ENCODE results near the gene SPTAN1. TPM values are rescaled to one million over a fixed set of nuclear protein-coding genes. Genes with fewer than 3 reads are reported as not detected.

The SPTAN1 gene
- total RNA-seq, 1 donor from 2014 or later: 368 TPM

DNA sequence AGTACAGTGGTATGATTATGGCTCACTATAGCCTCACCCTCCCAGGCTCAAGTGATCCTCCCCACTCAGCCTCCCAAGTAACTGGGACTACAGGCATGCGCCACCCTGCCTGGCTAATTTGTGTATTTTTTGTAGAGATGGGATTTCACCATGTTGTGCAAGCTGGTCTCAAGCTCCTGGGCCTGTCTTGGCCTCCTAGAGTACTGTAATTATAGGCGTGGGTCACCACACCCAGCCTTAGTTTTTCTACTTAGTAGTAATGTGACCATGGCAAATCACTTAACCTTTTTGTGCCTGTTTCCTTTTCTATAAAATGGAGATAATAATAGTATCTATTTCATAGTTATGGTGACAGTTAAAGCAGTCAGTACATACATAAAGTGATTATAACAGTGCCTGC is 25.7 kb upstream of the SPTAN1 start:
- H3K27ac ChIP-seq (ENCODE audit: low read depth, low read length): no peak overlapping the region
- no peak overlapping the region for H3K9ac ChIP-seq (ENCODE audit: low read depth in 1 of 3, low read length in 3 of 3)
- peaks cover 44 to 49% (median 48%) of the 10 kb centered on the region in 3 donors for H3K36me3 ChIP-seq (ENCODE audit: control insufficient read depth in 3 of 3, insufficient read depth in 3 of 3, low read length in 3 of 3)
- H3K4me1 ChIP-seq (ENCODE audit: control insufficient read depth in 3 of 3, insufficient read depth in 3 of 3, low read length in 3 of 3): peaks cover 0 to 2% (median 0%) of the 10 kb centered on the region in 3 donors
- no peaks in the 10 kb centered on the region for H3K27me3 ChIP-seq (ENCODE audit: control insufficient read depth in 3 of 3, insufficient read depth in 3 of 3, low read length in 3 of 3)
- H3K9me3 ChIP-seq (ENCODE audit: control insufficient read depth in 3 of 3, low read length in 3 of 3): no peaks in the 10 kb centered on the region
- H3K4me3 ChIP-seq (ENCODE audit: low read length in 3 of 3): no peak overlapping the region

- H3K9me3 ChIP-seq (ENCODE audit: control insufficient read depth in 3 of 3, low read length in 3 of 3): no peaks in the 10 kb centered on the region
- peaks cover 0 to under 1% (median 0%) of the 10 kb centered on the region in 3 donors for H3K4me1 ChIP-seq (ENCODE audit: control insufficient read depth in 3 of 3, insufficient read depth in 3 of 3, low read length in 3 of 3)
- no peaks in the 10 kb centered on the region for H3K27me3 ChIP-seq (ENCODE audit: control insufficient read depth in 3 of 3, insufficient read depth in 3 of 3, low read length in 3 of 3)
- no peak overlapping the region for H3K27ac ChIP-seq (ENCODE audit: low read depth, low read length)
- no peak overlapping the region for H3K4me3 ChIP-seq (ENCODE audit: low read length in 3 of 3)
- H3K36me3 ChIP-seq (ENCODE audit: control insufficient read depth in 3 of 3, insufficient read depth in 3 of 3, low read length in 3 of 3): peaks cover 46 to 51% (median 47%) of the 10 kb centered on the region in 3 donors
- H3K9ac ChIP-seq (ENCODE audit: low read depth in 1 of 3, low read length in 3 of 3): no peak overlapping the region
Measured at GRCh38 chr9:128528445-128529160, 23.8 kb upstream of the SPTAN1 start.

GRCh38 chr9:128529191-128529590 is 23.2 kb upstream of the SPTAN1 start:
- H3K27me3 ChIP-seq (ENCODE audit: control insufficient read depth in 3 of 3, insufficient read depth in 3 of 3, low read length in 3 of 3): no peaks in the 10 kb centered on the region
- peaks cover 45 to 55% (median 48%) of the 10 kb centered on the region in 3 donors for H3K36me3 ChIP-seq (ENCODE audit: control insufficient read depth in 3 of 3, insufficient read depth in 3 of 3, low read length in 3 of 3)

DNA sequence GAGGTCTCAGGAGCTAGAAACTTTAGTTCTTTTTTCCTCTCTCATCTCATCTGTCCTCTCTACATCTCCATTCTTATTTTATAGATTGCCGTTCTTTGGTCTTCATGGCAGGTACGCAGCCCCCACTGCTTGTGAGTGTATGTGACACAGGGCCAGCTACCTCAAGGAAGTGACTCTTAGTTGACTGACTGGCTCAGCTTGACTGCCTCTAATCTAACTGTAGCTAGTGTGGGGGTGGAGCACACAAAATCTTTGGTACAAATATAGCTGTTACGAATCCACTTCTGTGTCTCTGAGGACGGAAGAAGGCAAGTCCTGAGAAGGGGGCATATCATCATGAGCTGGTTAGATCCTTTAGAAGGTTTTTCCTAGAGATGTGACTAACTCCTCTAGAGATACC is 19.8 kb upstream of the SPTAN1 start:
- Histone ChIP-seq H3K27ac (ENCODE audit: low read depth, low read length) (no peak overlapping the region), H3K9ac (ENCODE audit: low read depth in 1 of 3, low read length in 3 of 3) (no peak overlapping the region), H3K9me3 (ENCODE audit: control insufficient read depth in 3 of 3, low read length in 3 of 3) (no peaks in the 10 kb centered on the region), H3K36me3 (ENCODE audit: control insufficient read depth in 3 of 3, insufficient read depth in 3 of 3, low read length in 3 of 3) (peaks cover 36 to 46% (median 45%) of the 10 kb centered on the region in 3 donors), H3K4me1 (ENCODE audit: control insufficient read depth in 3 of 3, insufficient read depth in 3 of 3, low read length in 3 of 3) (peaks cover 0 to 2% (median 0%) of the 10 kb centered on the region in 3 donors), H3K4me3 (ENCODE audit: low read length in 3 of 3) (no peak overlapping the region), H3K27me3 (ENCODE audit: control insufficient read depth in 3 of 3, insufficient read depth in 3 of 3, low read length in 3 of 3) (no peaks in the 10 kb centered on the region)

More at GRCh38 chr9:128529191-128529590, 23.2 kb upstream of the SPTAN1 start:
- Histone ChIP-seq H3K4me3 (ENCODE audit: low read length in 3 of 3) (no peak overlapping the region), H3K27ac (ENCODE audit: low read depth, low read length) (no peak overlapping the region), H3K9me3 (ENCODE audit: control insufficient read depth in 3 of 3, low read length in 3 of 3) (no peaks in the 10 kb centered on the region), H3K9ac (ENCODE audit: low read depth in 1 of 3, low read length in 3 of 3) (no peak overlapping the region), H3K4me1 (ENCODE audit: control insufficient read depth in 3 of 3, insufficient read depth in 3 of 3, low read length in 3 of 3) (peaks cover 0 to 2% (median 0%) of the 10 kb centered on the region in 3 donors)

GRCh38 chr9:128540634-128541360 is 11.6 kb upstream of the SPTAN1 start:
- H3K4me1 ChIP-seq (ENCODE audit: control insufficient read depth in 3 of 3, insufficient read depth in 3 of 3, low read length in 3 of 3): no peaks in the 10 kb centered on the region
- no peak overlapping the region for H3K4me3 ChIP-seq (ENCODE audit: low read length in 3 of 3)
- H3K9me3 ChIP-seq (ENCODE audit: control insufficient read depth in 3 of 3, low read length in 3 of 3): no peaks in the 10 kb centered on the region
- no peak overlapping the region for H3K27ac ChIP-seq (ENCODE audit: low read depth, low read length)
- no peaks in the 10 kb centered on the region for H3K27me3 ChIP-seq (ENCODE audit: control insufficient read depth in 3 of 3, insufficient read depth in 3 of 3, low read length in 3 of 3)
- peaks cover 42 to 61% (median 59%) of the 10 kb centered on the region in 3 donors for H3K36me3 ChIP-seq (ENCODE audit: control insufficient read depth in 3 of 3, insufficient read depth in 3 of 3, low read length in 3 of 3)
- H3K9ac ChIP-seq (ENCODE audit: low read depth in 1 of 3, low read length in 3 of 3): no peak overlapping the region

DNA sequence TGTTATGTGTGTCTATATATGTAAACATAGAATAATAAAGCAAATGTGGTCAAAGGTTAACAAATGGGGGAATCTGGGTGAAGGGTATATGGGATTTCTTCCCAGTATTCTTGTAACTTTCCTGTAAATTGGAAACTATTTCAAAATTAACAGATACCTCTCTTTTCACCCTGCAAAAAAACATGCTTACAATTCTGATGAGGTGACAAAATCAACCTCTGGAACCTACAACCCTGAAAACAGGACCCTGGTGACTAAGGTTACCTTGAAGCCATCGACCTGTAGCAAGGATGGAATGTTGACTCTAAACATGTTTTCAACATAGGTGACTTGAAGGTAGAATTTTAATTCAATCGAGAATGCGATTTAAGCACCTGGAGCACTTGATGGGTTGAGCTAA is 5.9 kb upstream of the SPTAN1 start:
- peaks cover 16 to 22% (median 17%) of the 10 kb centered on the region in 3 donors for H3K4me1 ChIP-seq (ENCODE audit: control insufficient read depth in 3 of 3, insufficient read depth in 3 of 3, low read length in 3 of 3)
- H3K9ac ChIP-seq (ENCODE audit: low read depth in 1 of 3, low read length in 3 of 3): no peak overlapping the region
- H3K9me3 ChIP-seq (ENCODE audit: control insufficient read depth in 3 of 3, low read length in 3 of 3): no peaks in the 10 kb centered on the region
- no peak overlapping the region for H3K4me3 ChIP-seq (ENCODE audit: low read length in 3 of 3)
- no peak overlapping the region for H3K27ac ChIP-seq (ENCODE audit: low read depth, low read length)
- H3K27me3 ChIP-seq (ENCODE audit: control insufficient read depth in 3 of 3, insufficient read depth in 3 of 3, low read length in 3 of 3): no peaks in the 10 kb centered on the region
- H3K36me3 ChIP-seq (ENCODE audit: control insufficient read depth in 3 of 3, insufficient read depth in 3 of 3, low read length in 3 of 3): peaks cover 5 to 12% (median 6%) of the 10 kb centered on the region in 3 donors

DNA sequence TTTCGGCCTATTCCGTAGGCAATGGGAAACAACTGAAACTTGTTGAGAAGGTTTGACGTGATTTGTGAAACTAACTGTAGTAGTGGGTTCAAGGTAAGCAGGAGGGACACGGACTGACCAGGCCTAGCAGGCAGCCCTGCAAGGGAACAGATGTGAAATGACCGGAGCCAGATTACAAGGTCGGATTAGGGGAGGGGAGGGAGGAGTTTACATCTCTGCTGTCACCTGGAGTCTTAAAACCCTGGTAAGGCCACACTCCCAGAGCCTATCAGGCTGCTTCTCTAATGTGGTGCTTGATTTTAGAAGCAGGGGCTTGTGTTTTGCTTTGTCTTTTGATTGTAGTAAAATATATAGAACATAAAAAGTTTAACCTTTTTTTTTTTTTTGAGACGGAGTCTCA is 3.5 kb upstream of the SPTAN1 start:
- H3K4me1 ChIP-seq (ENCODE audit: control insufficient read depth in 3 of 3, insufficient read depth in 3 of 3, low read length in 3 of 3): peaks cover 25 to 31% (median 26%) of the 10 kb centered on the region in 3 donors
- H3K27ac ChIP-seq (ENCODE audit: low read depth, low read length): no peak overlapping the region
- no peak overlapping the region for H3K4me3 ChIP-seq (ENCODE audit: low read length in 3 of 3)
- no peaks in the 10 kb centered on the region for H3K27me3 ChIP-seq (ENCODE audit: control insufficient read depth in 3 of 3, insufficient read depth in 3 of 3, low read length in 3 of 3)
- no peak overlapping the region for H3K9ac ChIP-seq (ENCODE audit: low read depth in 1 of 3, low read length in 3 of 3)
- no peaks in the 10 kb centered on the region for H3K9me3 ChIP-seq (ENCODE audit: control insufficient read depth in 3 of 3, low read length in 3 of 3)
- no peaks in the 10 kb centered on the region for H3K36me3 ChIP-seq (ENCODE audit: control insufficient read depth in 3 of 3, insufficient read depth in 3 of 3, low read length in 3 of 3)

DNA sequence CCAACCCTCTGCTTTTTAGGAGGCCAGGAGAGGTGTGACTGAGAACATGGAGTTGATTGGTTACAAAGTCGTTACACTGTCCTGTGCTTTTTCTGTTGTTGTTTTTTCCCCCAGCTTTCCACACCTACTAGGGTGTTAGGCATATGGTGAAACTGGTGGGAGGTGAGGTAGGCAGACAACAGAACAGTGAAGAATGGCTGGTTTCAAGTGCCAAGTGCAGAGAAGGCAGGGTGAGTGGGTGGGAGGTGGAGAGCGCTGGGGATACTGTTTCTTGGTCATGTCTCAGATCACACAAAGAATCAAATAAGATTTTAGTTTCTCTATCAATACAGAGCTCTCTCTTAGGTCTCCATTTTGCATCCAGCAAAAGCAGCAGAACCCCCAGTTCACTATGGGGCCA is 2.2 kb upstream of the SPTAN1 start:
- Histone ChIP-seq H3K36me3 (ENCODE audit: control insufficient read depth in 3 of 3, insufficient read depth in 3 of 3, low read length in 3 of 3) (no peaks in the 10 kb centered on the region), H3K9me3 (ENCODE audit: control insufficient read depth in 3 of 3, low read length in 3 of 3) (no peaks in the 10 kb centered on the region), H3K9ac (ENCODE audit: low read depth in 1 of 3, low read length in 3 of 3) (peak overlapping the region in 2 of 3 donors; percentile 55 to 77), H3K27me3 (ENCODE audit: control insufficient read depth in 3 of 3, insufficient read depth in 3 of 3, low read length in 3 of 3) (no peaks in the 10 kb centered on the region), H3K27ac (ENCODE audit: low read depth, low read length) (peak overlapping the region; percentile 29), H3K4me3 (ENCODE audit: low read length in 3 of 3) (peak overlapping the region in 1 of 3 donors; percentile 15), H3K4me1 (ENCODE audit: control insufficient read depth in 3 of 3, insufficient read depth in 3 of 3, low read length in 3 of 3) (peaks cover 36 to 43% (median 39%) of the 10 kb centered on the region in 3 donors)

DNA sequence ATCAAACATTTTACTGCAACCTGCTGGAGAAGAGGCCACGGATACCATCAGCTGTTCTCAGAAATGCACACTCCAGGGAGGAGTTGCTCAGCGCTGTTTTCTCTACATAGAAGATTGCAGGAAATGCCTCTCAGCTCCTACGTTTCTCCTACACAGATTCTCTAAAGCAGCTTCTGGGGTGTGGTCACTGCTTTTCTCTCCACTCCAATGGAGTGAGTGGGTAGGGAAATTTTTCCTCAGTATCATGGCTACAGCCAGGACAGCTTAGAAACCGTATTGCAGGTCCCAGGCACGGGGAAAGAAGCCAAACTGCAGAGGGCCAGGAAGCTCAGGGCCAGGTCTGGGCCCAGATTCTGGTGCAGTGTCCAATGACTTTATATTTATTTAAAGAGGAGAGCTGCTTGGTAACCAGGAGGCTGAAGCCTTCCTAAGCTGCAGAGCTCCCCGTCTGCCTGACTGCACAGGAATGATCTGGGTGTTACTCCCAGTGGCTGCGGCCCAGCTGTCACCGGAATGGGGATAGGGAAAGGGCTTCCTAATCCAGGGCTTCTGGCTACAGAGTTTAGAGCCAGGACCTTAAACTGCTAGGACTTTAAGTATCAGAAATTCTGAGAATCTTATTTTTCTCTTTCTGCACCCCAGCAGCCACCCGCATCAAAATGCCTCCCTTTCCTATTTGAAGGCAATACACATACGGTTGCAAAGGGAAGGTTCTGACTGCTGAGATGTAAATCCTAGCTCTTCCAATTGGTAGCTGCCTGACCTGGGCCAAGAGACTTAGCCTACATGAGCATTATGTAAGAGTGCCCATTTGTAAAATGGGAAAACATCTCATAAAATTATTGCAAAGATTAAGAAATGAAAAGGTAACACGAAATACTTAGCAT is 1.4 kb upstream of the SPTAN1 start:
- peaks cover 37 to 44% (median 41%) of the 10 kb centered on the region in 3 donors for H3K4me1 ChIP-seq (ENCODE audit: control insufficient read depth in 3 of 3, insufficient read depth in 3 of 3, low read length in 3 of 3)
- no peaks in the 10 kb centered on the region for H3K9me3 ChIP-seq (ENCODE audit: control insufficient read depth in 3 of 3, low read length in 3 of 3)
- peak overlapping the region in 2 of 3 donors; percentile 52 to 77 for H3K4me3 ChIP-seq (ENCODE audit: low read length in 3 of 3)
- no peaks in the 10 kb centered on the region for H3K27me3 ChIP-seq (ENCODE audit: control insufficient read depth in 3 of 3, insufficient read depth in 3 of 3, low read length in 3 of 3)
- H3K9ac ChIP-seq (ENCODE audit: low read depth in 1 of 3, low read length in 3 of 3): peak overlapping the region; percentile 55 to 78 (median 77)
- H3K36me3 ChIP-seq (ENCODE audit: control insufficient read depth in 3 of 3, insufficient read depth in 3 of 3, low read length in 3 of 3): no peaks in the 10 kb centered on the region
- H3K27ac ChIP-seq (ENCODE audit: low read depth, low read length): peak overlapping the region; percentile 77

Measured in skeletal muscle tissue (tissue), 4 donors.